K562 (cell line): ENCODE data around the gene SLC38A10. TPM values are rescaled to one million over a fixed set of nuclear protein-coding genes. Genes with fewer than 3 reads are reported as not detected.

ENCODE experiments used
- ARID2 ChIP-seq: fragments of 450-650 bp; IDR thresholded peaks from 2 replicates; pipeline ENCODE4 v1.6.1; 2017; ENCODE audit warnings: antibody characterized with exemption, mild to moderate bottlenecking
- CTBP1 ChIP-seq: fragments of 450-650 bp; IDR thresholded peaks from 2 replicates; pipeline ENCODE4 v1.6.1; 2016; ENCODE audit warnings: borderline replicate concordance
- NFRKB ChIP-seq: fragments of 450-650 bp; IDR thresholded peaks from 2 replicates; pipeline ENCODE4 v1.6.1; 2016; ENCODE audit warnings: low read depth
- NR3C1 ChIP-seq: sonication (generic); formaldehyde crosslinking; IDR thresholded peaks from 2 replicates; pipeline ENCODE4 v1.8.1; 2022; ENCODE audit warnings: missing genetic modification reagents
- POLR2G ChIP-seq: fragments of 200-400 bp; formaldehyde crosslinking; IDR thresholded peaks from 2 replicates; pipeline ENCODE4 v1.6.1; 2017; ENCODE audit warnings: low read depth, mild to moderate bottlenecking, antibody characterized with exemption, low read length, moderate library complexity
- SMC3 ChIP-seq: conservative IDR thresholded peaks from 2 replicates; pipeline ENCODE4 v1.6.1; 2011; ENCODE audit warnings: low read depth, low read length, improper control_type of control experiment; ENCODE audit not compliant: insufficient read depth
- SP1 ChIP-seq: sonication (generic); formaldehyde crosslinking; IDR thresholded peaks from 2 replicates; pipeline ENCODE4 v1.8.1; 2022; ENCODE audit warnings: mild to moderate bottlenecking, missing genetic modification reagents
- YY1 ChIP-seq, 3 experiments: IDR thresholded peaks; 2 replicates each; pipeline ENCODE4 v1.6.1; 2011; ENCODE audit warnings: low read length in 2 of 3, mild to moderate bottlenecking in 2 of 3, moderate library complexity in 2 of 3, borderline replicate concordance in 1 of 3, control low read depth in 1 of 3, low read depth in 1 of 3; ENCODE audit not compliant: insufficient read depth in 3 of 3, insufficient replicate concordance in 2 of 3, control insufficient read depth in 1 of 3, insufficient read length in 1 of 3; ENCODE audit errors: extremely low read depth in 1 of 3
- ZFP36 ChIP-seq: fragments of 150-350 bp; IDR thresholded peaks from 2 replicates; pipeline ENCODE4 v1.6.1; 2018; ENCODE audit warnings: low read length, low read depth; ENCODE audit not compliant: partially characterized antibody
- polyA plus RNA-seq, 8 experiments: library from polyadenylated mRNA; depleted of rRNA in 4 of 8; stranded (reverse) in 5 of 8; unstranded in 3 of 8; fragments of >200 nt; fragmentation: Nextera tagmentation in 2 of 8; fragmentation: Illumina TruSeq in 1 of 8; extraction: Ambion mirVana in 2 of 8; extraction: Trizol in 1 of 8; gene quantifications; 2 replicates each; pipeline versions ENCODE4 v1.2.1 to v1.2.3, GENCODE V29; 2011 to 2014; ENCODE audit warnings: inconsistent platforms in 1 of 8, missing spikeins in 1 of 8
- total RNA-seq, 7 experiments: library from RNA; depleted of rRNA in 6 of 7; stranded (reverse); fragments of >200 nt in 6 of 7; fragmentation: Illumina TruSeq in 2 of 7; extraction: Trizol in 2 of 7; gene quantifications; 2 replicates each; pipeline versions ENCODE4 v1.2.1 to v1.2.3, GENCODE V29; 2011 to 2021; ENCODE audit warnings: low replicate concordance in 1 of 7
- TF ChIP-seq, protein P1 (sequence below), 3 experiments: IDR thresholded peaks in 2 of 3; conservative IDR thresholded peaks in 1 of 3; 2 replicates each; pipeline ENCODE4 v1.5.1; 2011 to 2012; ENCODE audit warnings: low read length in 3 of 3, mild to moderate bottlenecking in 3 of 3, control low read depth in 2 of 3, improper control_type of control experiment in 1 of 3, inconsistent platforms in 1 of 3, low read depth in 1 of 3, mixed read lengths in 1 of 3, moderate library complexity in 1 of 3; ENCODE audit not compliant: insufficient read depth in 2 of 3
- TF ChIP-seq, protein P2 (sequence below): fragments of 200-800 bp; sonication (Bioruptor generic); IDR thresholded peaks from 2 replicates; pipeline ENCODE4 v1.6.1; 2017; ENCODE audit warnings: missing genetic modification characterization, missing compliant biosample characterization
- TF ChIP-seq, protein P3 (sequence below): fragments of 450-650 bp; formaldehyde crosslinking; IDR thresholded peaks from 2 replicates; pipeline ENCODE4 v1.4.0; 2020; ENCODE audit warnings: mild to moderate bottlenecking, moderate library complexity
- TF ChIP-seq, protein P4 (sequence below): fragments of 450-650 bp; formaldehyde crosslinking; IDR thresholded peaks from 2 replicates; pipeline ENCODE4 v1.4.0; 2020; ENCODE audit warnings: mild to moderate bottlenecking, moderate library complexity

Gene SLC38A10
- total and polyA plus RNA-seq, 9 of the 15 experiments (the other 6 are each of a cell fraction or from before 2014, with no cell fraction given) = 0.45 to 54.2 (median 13.8) TPM

DNA sequence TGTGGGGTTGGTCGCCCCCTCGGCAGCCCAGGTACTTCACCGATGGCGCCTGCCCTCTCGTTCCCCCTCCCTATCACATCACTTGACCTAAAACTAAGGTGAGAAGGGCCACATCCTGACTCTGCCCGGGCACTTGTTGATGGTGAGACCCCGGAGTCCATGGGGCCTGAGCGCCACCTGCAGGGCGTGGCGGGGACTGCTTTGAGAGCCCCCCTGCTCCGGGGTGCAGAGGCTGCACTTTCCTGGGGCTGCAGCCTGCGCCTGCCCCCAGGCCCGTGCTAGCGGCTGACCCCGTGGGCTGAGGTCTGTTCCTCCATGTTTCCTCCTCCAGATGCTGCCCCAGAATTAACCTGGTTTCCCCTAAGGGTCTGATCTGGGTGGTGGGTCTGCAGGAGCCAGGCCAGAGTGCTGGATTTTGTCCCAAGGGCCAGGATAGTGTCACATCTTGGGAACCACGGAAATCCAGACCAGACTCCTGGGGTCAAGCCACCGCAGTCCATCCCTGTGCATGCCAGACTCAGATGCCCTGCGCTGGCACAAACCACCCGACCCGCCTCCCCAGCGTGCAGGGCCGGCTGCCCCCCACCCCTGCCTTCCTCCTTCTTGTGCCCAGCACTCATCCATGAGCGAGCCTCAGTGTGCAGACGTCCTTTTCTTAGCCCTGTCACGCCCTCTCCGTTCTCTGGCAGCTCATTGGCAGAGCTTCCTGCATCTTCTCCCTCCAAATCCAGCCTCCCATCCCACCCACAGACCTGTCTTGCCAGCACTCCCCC, 53.3 kb downstream of the SLC38A10 start (continued):
- TF ChIP-seq, protein P1, sequence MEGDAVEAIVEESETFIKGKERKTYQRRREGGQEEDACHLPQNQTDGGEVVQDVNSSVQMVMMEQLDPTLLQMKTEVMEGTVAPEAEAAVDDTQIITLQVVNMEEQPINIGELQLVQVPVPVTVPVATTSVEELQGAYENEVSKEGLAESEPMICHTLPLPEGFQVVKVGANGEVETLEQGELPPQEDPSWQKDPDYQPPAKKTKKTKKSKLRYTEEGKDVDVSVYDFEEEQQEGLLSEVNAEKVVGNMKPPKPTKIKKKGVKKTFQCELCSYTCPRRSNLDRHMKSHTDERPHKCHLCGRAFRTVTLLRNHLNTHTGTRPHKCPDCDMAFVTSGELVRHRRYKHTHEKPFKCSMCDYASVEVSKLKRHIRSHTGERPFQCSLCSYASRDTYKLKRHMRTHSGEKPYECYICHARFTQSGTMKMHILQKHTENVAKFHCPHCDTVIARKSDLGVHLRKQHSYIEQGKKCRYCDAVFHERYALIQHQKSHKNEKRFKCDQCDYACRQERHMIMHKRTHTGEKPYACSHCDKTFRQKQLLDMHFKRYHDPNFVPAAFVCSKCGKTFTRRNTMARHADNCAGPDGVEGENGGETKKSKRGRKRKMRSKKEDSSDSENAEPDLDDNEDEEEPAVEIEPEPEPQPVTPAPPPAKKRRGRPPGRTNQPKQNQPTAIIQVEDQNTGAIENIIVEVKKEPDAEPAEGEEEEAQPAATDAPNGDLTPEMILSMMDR (IDR thresholded peaks at IDR 0.05 in 2 of 3, conservative IDR thresholded peaks at IDR 0.05 in 1 of 3; ENCODE audit: insufficient read depth in 2 of 3, low read depth in 1 of 3, low read length in 3 of 3) = peak; percentile 84 to 94 (median 86)
- TF ChIP-seq SP1 (CRISPR knock-in tag) (peak; percentile 59; the same call in 1 of the 2 replicates), CTBP1 (peak; percentile 52; the same call in 1 of the 2 replicates), YY1 (IDR thresholded peaks at IDR 0.05; ENCODE audit: borderline replicate concordance in 1 of 3, control insufficient read depth in 1 of 3, extremely low read depth in 1 of 3, insufficient read depth in 3 of 3, insufficient read length in 1 of 3, insufficient replicate concordance in 2 of 3, low read depth in 1 of 3, low read length in 2 of 3) (peak in 1 of 3 experiments; percentile 39), NR3C1 (CRISPR knock-in tag) (0 out of 2 replicates have a peak, but pooled peaks have one; percentile 41), SMC3 (peak; percentile 81), ARID2 (0 out of 2 replicates have a peak, but pooled peaks have one; percentile 7), ZFP36 (no peak), NFRKB (no peak), POLR2G (peak; percentile 59)
- TF ChIP-seq, protein P2, sequence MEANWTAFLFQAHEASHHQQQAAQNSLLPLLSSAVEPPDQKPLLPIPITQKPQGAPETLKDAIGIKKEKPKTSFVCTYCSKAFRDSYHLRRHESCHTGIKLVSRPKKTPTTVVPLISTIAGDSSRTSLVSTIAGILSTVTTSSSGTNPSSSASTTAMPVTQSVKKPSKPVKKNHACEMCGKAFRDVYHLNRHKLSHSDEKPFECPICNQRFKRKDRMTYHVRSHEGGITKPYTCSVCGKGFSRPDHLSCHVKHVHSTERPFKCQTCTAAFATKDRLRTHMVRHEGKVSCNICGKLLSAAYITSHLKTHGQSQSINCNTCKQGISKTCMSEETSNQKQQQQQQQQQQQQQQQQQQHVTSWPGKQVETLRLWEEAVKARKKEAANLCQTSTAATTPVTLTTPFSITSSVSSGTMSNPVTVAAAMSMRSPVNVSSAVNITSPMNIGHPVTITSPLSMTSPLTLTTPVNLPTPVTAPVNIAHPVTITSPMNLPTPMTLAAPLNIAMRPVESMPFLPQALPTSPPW (CRISPR knock-in tag) = peak; percentile 82
- TF ChIP-seq, protein P3, sequence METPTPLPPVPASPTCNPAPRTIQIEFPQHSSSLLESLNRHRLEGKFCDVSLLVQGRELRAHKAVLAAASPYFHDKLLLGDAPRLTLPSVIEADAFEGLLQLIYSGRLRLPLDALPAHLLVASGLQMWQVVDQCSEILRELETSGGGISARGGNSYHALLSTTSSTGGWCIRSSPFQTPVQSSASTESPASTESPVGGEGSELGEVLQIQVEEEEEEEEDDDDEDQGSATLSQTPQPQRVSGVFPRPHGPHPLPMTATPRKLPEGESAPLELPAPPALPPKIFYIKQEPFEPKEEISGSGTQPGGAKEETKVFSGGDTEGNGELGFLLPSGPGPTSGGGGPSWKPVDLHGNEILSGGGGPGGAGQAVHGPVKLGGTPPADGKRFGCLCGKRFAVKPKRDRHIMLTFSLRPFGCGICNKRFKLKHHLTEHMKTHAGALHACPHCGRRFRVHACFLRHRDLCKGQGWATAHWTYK (CRISPR knock-in tag) = peak; percentile 58; the same call in 1 of the 2 replicates
- TF ChIP-seq, protein P4, sequence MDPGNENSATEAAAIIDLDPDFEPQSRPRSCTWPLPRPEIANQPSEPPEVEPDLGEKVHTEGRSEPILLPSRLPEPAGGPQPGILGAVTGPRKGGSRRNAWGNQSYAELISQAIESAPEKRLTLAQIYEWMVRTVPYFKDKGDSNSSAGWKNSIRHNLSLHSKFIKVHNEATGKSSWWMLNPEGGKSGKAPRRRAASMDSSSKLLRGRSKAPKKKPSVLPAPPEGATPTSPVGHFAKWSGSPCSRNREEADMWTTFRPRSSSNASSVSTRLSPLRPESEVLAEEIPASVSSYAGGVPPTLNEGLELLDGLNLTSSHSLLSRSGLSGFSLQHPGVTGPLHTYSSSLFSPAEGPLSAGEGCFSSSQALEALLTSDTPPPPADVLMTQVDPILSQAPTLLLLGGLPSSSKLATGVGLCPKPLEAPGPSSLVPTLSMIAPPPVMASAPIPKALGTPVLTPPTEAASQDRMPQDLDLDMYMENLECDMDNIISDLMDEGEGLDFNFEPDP (CRISPR knock-in tag) = no peak
